ENCODE results near the gene PXK. TPM values are rescaled to one million over a fixed set of nuclear protein-coding genes. Genes with fewer than 3 reads are reported as not detected.

Gene PXK
- total and polyA plus RNA-seq, 10 of the 15 experiments (the other 5 are each of a cell fraction or from before 2014, with no cell fraction given), result 8.4 to 38.0 (median 27.6) TPM

DNA sequence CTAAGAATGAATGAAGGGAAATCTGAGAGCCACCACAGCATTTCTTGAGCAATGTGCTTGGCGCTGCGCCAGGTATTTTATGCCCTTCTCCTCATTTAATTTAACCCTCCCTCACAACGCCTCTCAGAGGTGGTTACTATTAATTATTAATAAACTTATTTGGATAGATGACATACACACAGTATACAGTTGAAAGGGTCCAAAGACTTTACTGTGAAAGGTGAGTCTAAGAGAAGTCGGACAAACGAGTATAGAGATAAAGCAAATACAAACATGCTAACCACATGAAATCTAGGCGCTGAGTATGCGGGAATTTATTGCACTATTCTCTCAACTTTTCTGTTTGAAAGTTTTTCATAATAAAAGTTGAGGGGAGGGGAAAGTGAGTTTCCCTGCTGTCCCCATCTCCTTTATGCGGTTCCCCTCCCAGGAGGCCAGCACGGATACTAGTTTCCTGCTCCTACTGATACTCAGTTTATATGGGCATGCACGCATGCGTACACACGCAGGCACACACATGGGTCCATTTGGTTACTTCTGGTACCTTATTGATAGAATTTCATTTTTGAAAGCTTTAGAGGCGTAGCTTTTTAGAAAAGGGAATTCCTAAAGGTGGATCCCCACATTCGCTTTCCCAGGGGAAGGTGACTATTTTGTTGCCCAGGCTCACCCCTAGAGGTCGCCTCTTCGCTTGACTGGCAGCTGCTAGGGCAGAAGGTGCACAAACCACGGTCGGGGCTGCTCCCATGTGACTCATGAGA lies 130.7 kb downstream of the PXK start (continued):
- TF ChIP-seq, protein P1, sequence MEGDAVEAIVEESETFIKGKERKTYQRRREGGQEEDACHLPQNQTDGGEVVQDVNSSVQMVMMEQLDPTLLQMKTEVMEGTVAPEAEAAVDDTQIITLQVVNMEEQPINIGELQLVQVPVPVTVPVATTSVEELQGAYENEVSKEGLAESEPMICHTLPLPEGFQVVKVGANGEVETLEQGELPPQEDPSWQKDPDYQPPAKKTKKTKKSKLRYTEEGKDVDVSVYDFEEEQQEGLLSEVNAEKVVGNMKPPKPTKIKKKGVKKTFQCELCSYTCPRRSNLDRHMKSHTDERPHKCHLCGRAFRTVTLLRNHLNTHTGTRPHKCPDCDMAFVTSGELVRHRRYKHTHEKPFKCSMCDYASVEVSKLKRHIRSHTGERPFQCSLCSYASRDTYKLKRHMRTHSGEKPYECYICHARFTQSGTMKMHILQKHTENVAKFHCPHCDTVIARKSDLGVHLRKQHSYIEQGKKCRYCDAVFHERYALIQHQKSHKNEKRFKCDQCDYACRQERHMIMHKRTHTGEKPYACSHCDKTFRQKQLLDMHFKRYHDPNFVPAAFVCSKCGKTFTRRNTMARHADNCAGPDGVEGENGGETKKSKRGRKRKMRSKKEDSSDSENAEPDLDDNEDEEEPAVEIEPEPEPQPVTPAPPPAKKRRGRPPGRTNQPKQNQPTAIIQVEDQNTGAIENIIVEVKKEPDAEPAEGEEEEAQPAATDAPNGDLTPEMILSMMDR (IDR thresholded peaks at IDR 0.05 in 2 of 3, conservative IDR thresholded peaks at IDR 0.05 in 1 of 3; ENCODE audit: control insufficient read depth in 2 of 3, extremely low read depth in 1 of 3, insufficient read depth in 1 of 3, low read depth in 3 of 3, low read length in 3 of 3), result peak; percentile 90 to 91 (median 90)
- no peak for TF ChIP-seq SP1 (IDR thresholded peaks at IDR 0.05; ENCODE audit: low read depth, low read length)
- no peak for TF ChIP-seq ESRRA (IDR thresholded peaks at IDR 0.05; ENCODE audit: low read length)
- TF ChIP-seq BCL3 (IDR thresholded peaks at IDR 0.05; ENCODE audit: borderline replicate concordance, insufficient read depth, low read depth, low read length, poor library complexity, severe bottlenecking), result no peak
- TF ChIP-seq NFXL1 (IDR thresholded peaks at IDR 0.05; ENCODE audit: borderline replicate concordance), result no peak
- no peak for TF ChIP-seq ETV6 (conservative IDR thresholded peaks at IDR 0.05 in 1 of 2, IDR thresholded peaks at IDR 0.05 in 1 of 2; ENCODE audit: borderline replicate concordance in 1 of 2, low read depth in 1 of 2)
- TF ChIP-seq, protein P2, sequence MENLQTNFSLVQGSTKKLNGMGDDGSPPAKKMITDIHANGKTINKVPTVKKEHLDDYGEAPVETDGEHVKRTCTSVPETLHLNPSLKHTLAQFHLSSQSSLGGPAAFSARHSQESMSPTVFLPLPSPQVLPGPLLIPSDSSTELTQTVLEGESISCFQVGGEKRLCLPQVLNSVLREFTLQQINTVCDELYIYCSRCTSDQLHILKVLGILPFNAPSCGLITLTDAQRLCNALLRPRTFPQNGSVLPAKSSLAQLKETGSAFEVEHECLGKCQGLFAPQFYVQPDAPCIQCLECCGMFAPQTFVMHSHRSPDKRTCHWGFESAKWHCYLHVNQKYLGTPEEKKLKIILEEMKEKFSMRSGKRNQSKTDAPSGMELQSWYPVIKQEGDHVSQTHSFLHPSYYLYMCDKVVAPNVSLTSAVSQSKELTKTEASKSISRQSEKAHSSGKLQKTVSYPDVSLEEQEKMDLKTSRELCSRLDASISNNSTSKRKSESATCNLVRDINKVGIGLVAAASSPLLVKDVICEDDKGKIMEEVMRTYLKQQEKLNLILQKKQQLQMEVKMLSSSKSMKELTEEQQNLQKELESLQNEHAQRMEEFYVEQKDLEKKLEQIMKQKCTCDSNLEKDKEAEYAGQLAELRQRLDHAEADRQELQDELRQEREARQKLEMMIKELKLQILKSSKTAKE (IDR thresholded peaks at IDR 0.05; ENCODE audit: low read depth, poor library complexity, severe bottlenecking), result no peak
- TF ChIP-seq, protein P3, sequence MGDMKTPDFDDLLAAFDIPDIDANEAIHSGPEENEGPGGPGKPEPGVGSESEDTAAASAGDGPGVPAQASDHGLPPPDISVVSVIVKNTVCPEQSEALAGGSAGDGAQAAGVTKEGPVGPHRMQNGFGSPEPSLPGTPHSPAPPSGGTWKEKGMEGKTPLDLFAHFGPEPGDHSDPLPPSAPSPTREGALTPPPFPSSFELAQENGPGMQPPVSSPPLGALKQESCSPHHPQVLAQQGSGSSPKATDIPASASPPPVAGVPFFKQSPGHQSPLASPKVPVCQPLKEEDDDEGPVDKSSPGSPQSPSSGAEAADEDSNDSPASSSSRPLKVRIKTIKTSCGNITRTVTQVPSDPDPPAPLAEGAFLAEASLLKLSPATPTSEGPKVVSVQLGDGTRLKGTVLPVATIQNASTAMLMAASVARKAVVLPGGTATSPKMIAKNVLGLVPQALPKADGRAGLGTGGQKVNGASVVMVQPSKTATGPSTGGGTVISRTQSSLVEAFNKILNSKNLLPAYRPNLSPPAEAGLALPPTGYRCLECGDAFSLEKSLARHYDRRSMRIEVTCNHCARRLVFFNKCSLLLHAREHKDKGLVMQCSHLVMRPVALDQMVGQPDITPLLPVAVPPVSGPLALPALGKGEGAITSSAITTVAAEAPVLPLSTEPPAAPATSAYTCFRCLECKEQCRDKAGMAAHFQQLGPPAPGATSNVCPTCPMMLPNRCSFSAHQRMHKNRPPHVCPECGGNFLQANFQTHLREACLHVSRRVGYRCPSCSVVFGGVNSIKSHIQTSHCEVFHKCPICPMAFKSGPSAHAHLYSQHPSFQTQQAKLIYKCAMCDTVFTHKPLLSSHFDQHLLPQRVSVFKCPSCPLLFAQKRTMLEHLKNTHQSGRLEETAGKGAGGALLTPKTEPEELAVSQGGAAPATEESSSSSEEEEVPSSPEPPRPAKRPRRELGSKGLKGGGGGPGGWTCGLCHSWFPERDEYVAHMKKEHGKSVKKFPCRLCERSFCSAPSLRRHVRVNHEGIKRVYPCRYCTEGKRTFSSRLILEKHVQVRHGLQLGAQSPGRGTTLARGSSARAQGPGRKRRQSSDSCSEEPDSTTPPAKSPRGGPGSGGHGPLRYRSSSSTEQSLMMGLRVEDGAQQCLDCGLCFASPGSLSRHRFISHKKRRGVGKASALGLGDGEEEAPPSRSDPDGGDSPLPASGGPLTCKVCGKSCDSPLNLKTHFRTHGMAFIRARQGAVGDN (IDR thresholded peaks at IDR 0.05), result no peak
- TF ChIP-seq KAT2A (conservative IDR thresholded peaks at IDR 0.05; ENCODE audit: control insufficient read depth, low read depth, low read length), result no peak
- TF ChIP-seq IKZF2 (IDR thresholded peaks at IDR 0.05), result peak; percentile 54 to 60; a peak in 3 of 4 replicates
- peak; percentile 60 for TF ChIP-seq MEF2B (IDR thresholded peaks at IDR 0.05; ENCODE audit: partially characterized antibody, poor library complexity, severe bottlenecking)
- TF ChIP-seq RFX5 (IDR thresholded peaks at IDR 0.05; ENCODE audit: low read depth, low read length), result no peak
- no peak for TF ChIP-seq BMI1 (IDR thresholded peaks at IDR 0.05; ENCODE audit: borderline replicate concordance)
- no peak for TF ChIP-seq FOS (IDR thresholded peaks at IDR 0.05; ENCODE audit: borderline replicate concordance, extremely low read depth, insufficient read length)
- TF ChIP-seq NFYA (IDR thresholded peaks at IDR 0.05; ENCODE audit: borderline replicate concordance, low read depth, low read length), result no peak
- no peak for TF ChIP-seq MYB (IDR thresholded peaks at IDR 0.05; ENCODE audit: borderline replicate concordance, low read depth, low read length)
- TF ChIP-seq PML (IDR thresholded peaks at IDR 0.05; ENCODE audit: low read length), result no peak
- no peak for TF ChIP-seq GABPA (IDR thresholded peaks at IDR 0.05; ENCODE audit: low read depth)
- peak; percentile 75; the same call in 1 of the 2 replicates for TF ChIP-seq TCF12 (IDR thresholded peaks at IDR 0.05; ENCODE audit: low read depth, low read length)
- TF ChIP-seq CHD4 (IDR thresholded peaks at IDR 0.05), result no peak
